Parathyroid adenoma (tissue), 2 donors: Measurements from ENCODE around the gene KLF6.

Experiments used
- H2AFZ ChIP-seq: fragments of 300-600 bp; sonication (generic); one replicate; pipeline ENCODE4 v1.7.0; 2017; ENCODE audit warnings: antibody characterized with exemption, mild to moderate bottlenecking
- H3K27ac ChIP-seq: fragments of 300-600 bp; sonication (generic); one replicate; pipeline ENCODE4 v1.7.0; 2017
- H3K27me3 ChIP-seq: fragments of 300-600 bp; sonication (generic); one replicate; pipeline ENCODE4 v1.7.0; 2017; ENCODE audit warnings: low read length; ENCODE audit not compliant: control insufficient read depth, insufficient read depth
- H3K36me3 ChIP-seq: fragments of 300-600 bp; sonication (generic); one replicate; pipeline ENCODE4 v1.7.0; 2017; ENCODE audit warnings: low read length; ENCODE audit not compliant: control insufficient read depth, insufficient read depth
- H3K4me1 ChIP-seq: fragments of 300-600 bp; sonication (generic); one replicate; pipeline ENCODE4 v1.7.0; 2017; ENCODE audit warnings: control low read depth
- H3K4me2 ChIP-seq: fragments of 300-600 bp; sonication (generic); one replicate; pipeline ENCODE4 v1.7.0; 2017; ENCODE audit warnings: low read length
- H3K4me3 ChIP-seq: fragments of 300-600 bp; sonication (generic); one replicate; pipeline ENCODE4 v1.7.0; 2017; ENCODE audit warnings: low read depth, low read length
- H3K79me2 ChIP-seq: fragments of 300-600 bp; sonication (generic); one replicate; pipeline ENCODE4 v1.7.0; 2017; ENCODE audit warnings: control low read depth
- H3K9ac ChIP-seq: fragments of 300-600 bp; sonication (generic); one replicate; pipeline ENCODE4 v1.7.0; 2017; ENCODE audit warnings: mild to moderate bottlenecking
- H3K9me3 ChIP-seq: fragments of 300-600 bp; sonication (generic); one replicate; pipeline ENCODE4 v1.7.0; 2017; ENCODE audit warnings: low read length; ENCODE audit not compliant: control insufficient read depth
- CTCF ChIP-seq: fragments of 300-600 bp; sonication (generic); IDR thresholded peaks from one replicate; pipeline ENCODE4 v1.7.0; 2017; ENCODE audit warnings: antibody characterized with exemption, mild to moderate bottlenecking
- donor health status: primary hyperparathyroidism.

Gene KLF6

DNA sequence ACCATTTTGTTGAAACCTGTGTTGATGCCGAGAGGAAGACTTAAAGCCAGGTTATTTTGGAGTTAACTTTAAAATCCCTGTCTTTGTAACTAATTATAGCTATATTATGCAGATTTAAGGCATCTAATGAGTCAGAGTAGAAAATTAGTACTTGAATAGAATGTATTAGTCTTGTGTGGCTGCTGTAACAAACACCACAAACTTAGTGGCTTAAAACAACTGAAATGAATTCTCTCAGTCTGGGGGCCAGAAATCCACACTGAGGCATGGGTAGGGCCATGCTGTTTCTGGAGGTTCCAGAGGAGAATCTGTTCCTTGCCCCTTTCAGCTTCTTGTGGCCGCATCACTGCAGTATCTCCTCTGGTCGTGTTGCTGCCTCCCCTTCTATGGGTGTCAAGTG, 8.5 kb upstream of the KLF6 start:
- no peak overlapping the region for H3K27ac ChIP-seq
- H3K27me3 ChIP-seq, result no peaks in the 10 kb centered on the region
- no peaks in the 10 kb centered on the region for H3K4me1 ChIP-seq
- H2AFZ ChIP-seq, result no peak overlapping the region
- no peak overlapping the region for H3K4me3 ChIP-seq
- H3K79me2 ChIP-seq, result no peaks in the 10 kb centered on the region
- no peaks in the 10 kb centered on the region for H3K36me3 ChIP-seq
- no peak for TF ChIP-seq CTCF
- H3K4me2 ChIP-seq, result no peak overlapping the region
- no peaks in the 10 kb centered on the region for H3K9me3 ChIP-seq
- no peak overlapping the region for H3K9ac ChIP-seq

DNA sequence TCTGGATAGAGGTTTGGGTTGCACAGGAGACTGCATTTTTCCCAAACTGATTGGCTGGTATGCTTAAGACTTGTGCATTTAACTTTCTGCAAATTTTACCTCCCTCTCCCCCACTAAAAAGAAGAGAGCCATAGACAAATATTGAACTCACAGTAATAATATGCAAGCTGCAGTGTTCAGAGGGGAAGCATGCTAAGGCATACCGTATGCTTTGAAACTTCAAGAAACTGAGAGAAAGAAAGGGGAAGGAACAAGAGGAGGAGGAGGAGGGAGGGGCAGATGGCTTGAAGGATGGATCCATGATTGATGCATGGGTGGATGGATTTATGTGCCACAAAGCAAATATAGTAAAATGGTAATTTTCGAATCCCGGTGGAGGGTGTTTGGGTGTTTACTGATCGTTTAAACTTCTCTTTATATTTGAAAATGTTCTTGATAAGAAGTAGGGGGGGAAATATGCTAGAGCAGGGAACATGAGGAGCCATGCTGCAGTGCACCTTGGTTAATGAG, 7.8 kb upstream of the KLF6 start:
- no peak overlapping the region for H3K27ac ChIP-seq
- no peak for TF ChIP-seq CTCF
- no peaks in the 10 kb centered on the region for H3K27me3 ChIP-seq
- no peak overlapping the region for H2AFZ ChIP-seq
- no peaks in the 10 kb centered on the region for H3K36me3 ChIP-seq
- no peak overlapping the region for H3K4me2 ChIP-seq
- H3K9ac ChIP-seq, result no peak overlapping the region
- H3K79me2 ChIP-seq, result no peaks in the 10 kb centered on the region
- no peaks in the 10 kb centered on the region for H3K9me3 ChIP-seq
- no peak overlapping the region for H3K4me3 ChIP-seq
- H3K4me1 ChIP-seq, result no peaks in the 10 kb centered on the region

- no peak for TF ChIP-seq CTCF
Observed at GRCh38 chr10:3791974-3792633, 7.1 kb upstream of the KLF6 start.

DNA sequence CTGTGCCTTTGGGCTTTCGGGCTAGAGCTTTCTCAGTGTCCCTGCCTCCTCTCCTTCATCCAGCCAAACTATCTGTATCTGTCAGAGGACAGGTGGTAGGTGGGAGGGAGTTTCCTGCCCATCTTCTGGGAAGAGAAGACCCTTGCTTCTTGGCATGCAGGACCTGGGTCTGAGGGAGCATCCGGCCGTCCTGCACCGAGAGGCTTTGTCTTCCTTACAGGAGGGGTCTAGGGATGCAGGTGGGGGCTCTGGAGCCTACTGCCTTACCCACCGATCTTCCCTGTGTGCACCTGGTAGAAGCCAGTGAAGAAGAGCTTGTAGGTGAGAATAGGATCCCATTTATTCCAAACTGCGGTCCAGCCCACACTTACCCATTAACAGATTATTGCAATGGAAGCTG, 5.8 kb upstream of the KLF6 start:
- no peaks in the 10 kb centered on the region for H3K36me3 ChIP-seq
- H3K27ac ChIP-seq, result no peak overlapping the region
- H3K4me2 ChIP-seq, result no peak overlapping the region
- H3K4me1 ChIP-seq, result no peaks in the 10 kb centered on the region
- H3K4me3 ChIP-seq, result no peak overlapping the region
- H2AFZ ChIP-seq, result no peak overlapping the region
- no peaks in the 10 kb centered on the region for H3K79me2 ChIP-seq
- H3K9me3 ChIP-seq, result no peaks in the 10 kb centered on the region
- TF ChIP-seq CTCF, result no peak
- no peaks in the 10 kb centered on the region for H3K27me3 ChIP-seq
- H3K9ac ChIP-seq, result no peak overlapping the region

More at GRCh38 chr10:3791974-3792633, 7.1 kb upstream of the KLF6 start:
- Histone ChIP-seq H3K4me1 (no peaks in the 10 kb centered on the region), H3K27ac (no peak overlapping the region), H3K27me3 (no peaks in the 10 kb centered on the region), H2AFZ (no peak overlapping the region), H3K36me3 (no peaks in the 10 kb centered on the region), H3K79me2 (no peaks in the 10 kb centered on the region), H3K9me3 (no peaks in the 10 kb centered on the region), H3K9ac (no peak overlapping the region), H3K4me2 (no peak overlapping the region), H3K4me3 (no peak overlapping the region)

DNA sequence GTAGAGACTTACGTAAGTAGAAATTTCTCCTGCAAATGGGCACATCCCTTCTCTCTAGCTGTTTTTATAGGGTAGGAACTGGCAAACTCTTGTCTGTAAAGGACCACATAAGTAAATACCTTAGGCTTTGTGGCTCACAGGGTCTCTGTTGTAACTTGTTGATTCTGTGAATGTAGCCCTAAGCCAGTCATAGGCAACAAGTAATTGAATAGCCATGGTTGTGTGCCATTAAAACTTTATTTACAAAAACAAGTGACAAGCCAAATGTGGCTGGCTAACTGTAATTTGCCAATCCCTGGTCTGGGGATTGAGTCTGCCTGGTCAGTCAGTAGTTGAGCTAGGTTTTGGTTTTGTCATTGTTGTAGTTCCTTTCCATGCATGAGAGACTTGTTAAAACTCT, 5.3 kb upstream of the KLF6 start:
- Histone ChIP-seq H3K27me3 (no peaks in the 10 kb centered on the region), H3K79me2 (no peaks in the 10 kb centered on the region), H3K4me3 (no peak overlapping the region), H3K9ac (no peak overlapping the region), H3K4me2 (no peak overlapping the region), H3K27ac (no peak overlapping the region), H3K9me3 (no peaks in the 10 kb centered on the region), H2AFZ (no peak overlapping the region), H3K4me1 (no peaks in the 10 kb centered on the region), H3K36me3 (no peaks in the 10 kb centered on the region)
- TF ChIP-seq CTCF, result no peak
